Measurements from ENCODE around the gene RNF157. TPM values are rescaled to one million over a fixed set of nuclear protein-coding genes. Genes with fewer than 3 reads are reported as not detected.

The RNF157 gene
- total and polyA plus RNA-seq, 10 of the 15 experiments (the other 5 are each of a cell fraction or from before 2014, with no cell fraction given): 1.4 to 15.9 (median 9.6) TPM

GRCh38 chr17:76272541-76273444 lies 32.5 kb upstream of the RNF157 start:
- H3K36me3 ChIP-seq (ENCODE audit: control insufficient read depth in 2 of 2, insufficient read depth in 2 of 2, low read length in 1 of 2): no peaks in the 10 kb centered on the region; a peak in 1 of 4 replicates
- H3K9ac ChIP-seq (ENCODE audit: control insufficient read depth, insufficient read depth, low read length): peak overlapping the region; percentile 99
- ATAC-seq: peak; percentile 11
- BruUV-seq (replicated peaks): no TSS peak
- H4K20me1 ChIP-seq (ENCODE audit: control insufficient read depth, insufficient read depth): no peaks in the 10 kb centered on the region
- intact Hi-C loops (cut with micrococcal nuclease; ENCODE audit: unreplicated experiment) (no loop called here), in situ Hi-C loops (cut with MboI) (loop anchor here (25.0 kb wide), 2 partner anchors 1190 to 1890 kb away; partner anchors contain the start of gene SYNGR2)
- peak overlapping the region; percentile 30 for H2AFZ ChIP-seq (ENCODE audit: control insufficient read depth, low read depth, low read length)
- WGBS (ENCODE audit: insufficient coverage, insufficient replicate concordance, low lambda C conversion rate, missing lambda C conversion rate): 24% methylated on average over 19 of the region's 19 CpGs
- H3K27me3 ChIP-seq (replicated peaks in 1 of 2; ENCODE audit: control insufficient read depth in 2 of 2, insufficient read depth in 2 of 2, low read length in 1 of 2): no peaks in the 10 kb centered on the region
- no peaks in the 10 kb centered on the region for H3K9me3 ChIP-seq (replicated peaks; ENCODE audit: control insufficient read depth, insufficient read depth, low read length)
- ChIA-PET SMC1A (ENCODE audit: uncharacterized antibody, unreplicated experiment) (interaction anchor here (0.9 to 10.2 kb wide), 10 partner anchors 8 to 169 kb away, joined by 3 to 152 read pairs (median 7); partner anchors contain the start of genes EXOC7 and UBALD2), RAD21 (ENCODE audit: unreplicated experiment) (interaction anchor here (0.9 to 18.5 kb wide), 8 partner anchors 10 to 149 kb away, joined by 3 to 419 read pairs (median 32); partner anchors contain the start of gene UBALD2), POLR2A (interaction anchor here (0.6 to 17.9 kb wide), 9 partner anchors 10 to 1585 kb away, joined by 3 to 427 read pairs (median 4); partner anchors contain the start of genes MRPL38, RNF157 and UBALD2), CTCF (interaction anchor here (0.6 to 10.6 kb wide), 12 partner anchors 10 to 259 kb away, joined by 3 to 160 read pairs (median 3); no protein-coding TSS in a partner anchor)
- peak; percentile 56 for FAIRE-seq
- peak overlapping the region; percentile 99 for H3K27ac ChIP-seq (ENCODE audit: control insufficient read depth, insufficient read depth)
- peaks cover 48% of the 10 kb centered on the region for H3K4me1 ChIP-seq (ENCODE audit: control insufficient read depth, insufficient read depth, low read length)
- DNase-seq (ENCODE audit: low read depth, low spot score): no peak
- H3K79me2 ChIP-seq (ENCODE audit: control insufficient read depth, insufficient read depth, low read length): peaks cover 45% of the 10 kb centered on the region
- H3K4me3 ChIP-seq: peak overlapping the region; percentile 58; the same call in 1 of the 2 replicates
- peak overlapping the region; percentile 99 for H3K4me2 ChIP-seq (ENCODE audit: control insufficient read depth, insufficient read depth)
- TF ChIP-seq ZNF207 (IDR thresholded peaks at IDR 0.05; ENCODE audit: borderline replicate concordance) (no peak), NRF1 (conservative IDR thresholded peaks at IDR 0.05; ENCODE audit: low read depth, low read length) (no peak), NFYA (IDR thresholded peaks at IDR 0.05; ENCODE audit: borderline replicate concordance, low read depth, low read length) (no peak), ZSCAN29 (IDR thresholded peaks at IDR 0.05) (no peak), GATAD2B (conservative IDR thresholded peaks at IDR 0.05; ENCODE audit: low read depth) (peak; percentile 47; the same call in 1 of the 2 replicates), ETV6 (conservative IDR thresholded peaks at IDR 0.05 in 1 of 2, IDR thresholded peaks at IDR 0.05 in 1 of 2; ENCODE audit: borderline replicate concordance in 1 of 2, low read depth in 1 of 2) (peak in 1 of 2 experiments; percentile 54; a peak in 2 of 4 replicates), POU2F2 (IDR thresholded peaks at IDR 0.05; ENCODE audit: borderline replicate concordance, low read depth, low read length) (peak; percentile 5; the same call in 2 of the 3 replicates), RFX5 (IDR thresholded peaks at IDR 0.05; ENCODE audit: low read depth, low read length) (no peak), CHD1 (IDR thresholded peaks at IDR 0.05; ENCODE audit: low read depth, low read length) (no peak), EED (IDR thresholded peaks at IDR 0.05; ENCODE audit: low read depth) (peak; percentile 89), ASH2L (IDR thresholded peaks at IDR 0.05; ENCODE audit: borderline replicate concordance, low read depth) (no peak), RBBP5 (conservative IDR thresholded peaks at IDR 0.05) (no peak), POLR2A (IDR thresholded peaks at IDR 0.05; ENCODE audit: low read depth, low read length) (peak; percentile 71), SMARCA5 (IDR thresholded peaks at IDR 0.05) (peak; percentile 70), ATF7 (IDR thresholded peaks at IDR 0.05; ENCODE audit: low read depth) (peak; percentile 94), CUX1 (IDR thresholded peaks at IDR 0.05; ENCODE audit: insufficient replicate concordance, low read depth, low read length) (peak; percentile 43)

Data from GM12878 (cell line).